Mesenchymal stem cell (in vitro differentiated cells and primary cell): ENCODE results near the gene SUGCT.

Experiments
- DNase-seq: peaks from one replicate; pipeline ENCODE4 v3.0.0-alpha.2; 2013
- H2AFZ ChIP-seq: one replicate; pipeline ENCODE4 v1.6.1; 2013; ENCODE audit warnings: low read depth, mild to moderate bottlenecking, control low read depth, inconsistent platforms, low read length, moderate library complexity
- H2AK5ac ChIP-seq: 2 replicates; pipeline ENCODE4 v1.6.1; 2013; ENCODE audit warnings: low read length, moderate library complexity, mild to moderate bottlenecking, inconsistent platforms; ENCODE audit not compliant: severe bottlenecking
- H2BK120ac ChIP-seq: one replicate; pipeline ENCODE4 v1.6.1; 2013; ENCODE audit warnings: low read depth, mild to moderate bottlenecking, inconsistent platforms, low read length, moderate library complexity
- H2BK12ac ChIP-seq, 2 experiments: one replicate each; pipeline ENCODE4 v1.6.1; 2013; ENCODE audit warnings: inconsistent platforms in 2 of 2, low read length in 2 of 2, mild to moderate bottlenecking in 2 of 2, moderate library complexity in 2 of 2, control low read depth in 1 of 2
- H2BK15ac ChIP-seq: one replicate; pipeline ENCODE4 v1.6.1; 2013; ENCODE audit warnings: mild to moderate bottlenecking, low read depth, inconsistent platforms; ENCODE audit not compliant: poor library complexity, severe bottlenecking
- H2BK5ac ChIP-seq: 2 replicates; pipeline ENCODE4 v1.6.1; 2013; ENCODE audit warnings: low read depth, mild to moderate bottlenecking, low read length, control low read depth, inconsistent platforms; ENCODE audit not compliant: poor library complexity, severe bottlenecking
- H3K14ac ChIP-seq, 2 experiments: one replicate each; pipeline ENCODE4 v1.6.1; 2013; ENCODE audit warnings: inconsistent platforms in 2 of 2, low read length in 2 of 2, control low read depth in 1 of 2, mild to moderate bottlenecking in 1 of 2, moderate library complexity in 1 of 2
- H3K18ac ChIP-seq, 2 experiments: one replicate each; pipeline ENCODE4 v1.6.1; 2013; ENCODE audit warnings: inconsistent platforms in 2 of 2, low read length in 2 of 2, control low read depth in 1 of 2, low read depth in 1 of 2, mild to moderate bottlenecking in 1 of 2
- H3K23ac ChIP-seq, 2 experiments: one replicate each; pipeline ENCODE4 v1.6.1; 2013; ENCODE audit warnings: inconsistent platforms in 2 of 2, low read length in 2 of 2, mild to moderate bottlenecking in 2 of 2, moderate library complexity in 2 of 2, control low read depth in 1 of 2
- H3K27ac ChIP-seq: 2 replicates; pipeline ENCODE4 v1.5.1; 2013; ENCODE audit warnings: mild to moderate bottlenecking, moderate library complexity, low read length, control low read depth, inconsistent platforms; ENCODE audit not compliant: poor library complexity, severe bottlenecking
- H3K27me3 ChIP-seq, 2 experiments: 2 replicates each; pipeline versions ENCODE4 v1.6.1 to v1.7.0; 2013; ENCODE audit warnings: low read length in 2 of 2, mild to moderate bottlenecking in 2 of 2, moderate library complexity in 2 of 2, control low read depth in 1 of 2, inconsistent platforms in 1 of 2; ENCODE audit not compliant: control insufficient read depth in 1 of 2, insufficient read depth in 1 of 2
- H3K36me3 ChIP-seq, 2 experiments: 2 replicates each; pipeline versions ENCODE4 v1.6.1 to v1.7.0; 2013; ENCODE audit warnings: low read length in 2 of 2, control low read depth in 1 of 2, inconsistent platforms in 1 of 2, low read depth in 1 of 2, mild to moderate bottlenecking in 1 of 2; ENCODE audit not compliant: insufficient read depth in 2 of 2, control insufficient read depth in 1 of 2
- H3K4ac ChIP-seq, 2 experiments: one replicate each; pipeline ENCODE4 v1.6.1; 2013; ENCODE audit warnings: inconsistent platforms in 2 of 2, low read length in 2 of 2, mild to moderate bottlenecking in 2 of 2, moderate library complexity in 2 of 2, control low read depth in 1 of 2, low read depth in 1 of 2
- H3K4me1 ChIP-seq: 2 replicates; pipeline ENCODE4 v1.6.1; 2013; ENCODE audit warnings: low read depth, low read length, control low read depth; ENCODE audit not compliant: control insufficient read depth, insufficient read depth
- H3K4me2 ChIP-seq: 2 replicates; pipeline ENCODE4 v1.6.1; 2013; ENCODE audit warnings: low read length, mild to moderate bottlenecking, inconsistent platforms; ENCODE audit not compliant: poor library complexity, severe bottlenecking
- H3K4me3 ChIP-seq, 2 experiments: 2 replicates each; pipeline versions ENCODE4 v1.5.1 to v1.7.0; 2013; ENCODE audit warnings: low read length in 2 of 2, mild to moderate bottlenecking in 2 of 2, control low read depth in 1 of 2, low read depth in 1 of 2; ENCODE audit not compliant: insufficient read depth in 1 of 2
- H3K79me1 ChIP-seq: replicated peaks from 2 replicates; pipeline ENCODE4 v1.6.1; 2013; ENCODE audit warnings: mild to moderate bottlenecking, control low read depth, low read length, inconsistent platforms; ENCODE audit not compliant: poor library complexity, severe bottlenecking
- H3K9ac ChIP-seq: 2 replicates; pipeline ENCODE4 v1.7.0; 2013; ENCODE audit warnings: mild to moderate bottlenecking, low read length, moderate library complexity
- H3K9me3 ChIP-seq: 2 replicates; pipeline ENCODE4 v1.7.0; 2013; ENCODE audit warnings: mild to moderate bottlenecking, low read length; ENCODE audit not compliant: control insufficient read depth
- H4K8ac ChIP-seq: one replicate; pipeline ENCODE4 v1.6.1; 2013; ENCODE audit warnings: inconsistent platforms, mild to moderate bottlenecking, low read length, moderate library complexity
- H4K91ac ChIP-seq: one replicate; pipeline ENCODE4 v1.6.1; 2013; ENCODE audit warnings: mild to moderate bottlenecking, low read length, inconsistent platforms
- WGBS: methylation state at CpG from one replicate; pipeline ENCODE4 v1.1.7; 2013; ENCODE audit warnings: mixed read lengths; 5-methylcytosine and 5-hydroxymethylcytosine counted together

The SUGCT gene

GRCh38 chr7:40655426-40655825 lies 520.6 kb downstream of the SUGCT start:
- no peak overlapping the region for H2AFZ ChIP-seq
- H3K9me3 ChIP-seq = no peaks in the 10 kb centered on the region
- H3K36me3 ChIP-seq = no peaks in the 10 kb centered on the region
- no peak overlapping the region for H4K91ac ChIP-seq
- H3K4ac ChIP-seq = no peak overlapping the region
- no peak overlapping the region for H3K18ac ChIP-seq
- H3K23ac ChIP-seq = no peak overlapping the region
- no peak overlapping the region for H2AK5ac ChIP-seq
- H3K14ac ChIP-seq = no peak overlapping the region
- no peak overlapping the region for H4K8ac ChIP-seq
- H3K4me2 ChIP-seq = no peak overlapping the region
- no peak overlapping the region for H2BK120ac ChIP-seq
- no peak overlapping the region for H2BK5ac ChIP-seq
- H3K79me1 ChIP-seq = no peaks in the 10 kb centered on the region
- no peak overlapping the region for H3K9ac ChIP-seq
- no peak overlapping the region for H3K4me3 ChIP-seq
- no peak overlapping the region for H3K27ac ChIP-seq
- no peaks in the 10 kb centered on the region for H3K27me3 ChIP-seq
- H3K4me1 ChIP-seq = no peaks in the 10 kb centered on the region
- H2BK12ac ChIP-seq = no peak overlapping the region
- no peak overlapping the region for H2BK15ac ChIP-seq
- 88% methylated on average over 1 of the region's 1 CpG for WGBS
- no peak for DNase-seq

GRCh38 chr7:40656349-40656748 lies 521.5 kb downstream of the SUGCT start:
- 96% methylated on average over 1 of the region's 2 CpGs for WGBS
- no peak overlapping the region for H3K27ac ChIP-seq

GRCh38 chr7:40658729-40659128 lies 523.9 kb downstream of the SUGCT start:
- H2BK120ac ChIP-seq = no peak overlapping the region
- H3K27ac ChIP-seq = no peak overlapping the region
- WGBS = 81% methylated on average over 2 of the region's 2 CpGs

More at GRCh38 chr7:40656349-40656748, 521.5 kb downstream of the SUGCT start:
- no peak overlapping the region for H2AK5ac ChIP-seq
- H3K4me2 ChIP-seq = no peak overlapping the region
- no peaks in the 10 kb centered on the region for H3K4me1 ChIP-seq
- no peak overlapping the region for H4K91ac ChIP-seq
- no peak overlapping the region for H2BK120ac ChIP-seq
- no peaks in the 10 kb centered on the region for H3K36me3 ChIP-seq
- no peak overlapping the region for H3K14ac ChIP-seq
- no peak overlapping the region for H2BK15ac ChIP-seq
- no peaks in the 10 kb centered on the region for H3K9me3 ChIP-seq
- no peak overlapping the region for H3K4ac ChIP-seq
- no peak for DNase-seq
- no peaks in the 10 kb centered on the region for H3K79me1 ChIP-seq
- H2AFZ ChIP-seq = no peak overlapping the region
- H3K4me3 ChIP-seq = no peak overlapping the region
- H4K8ac ChIP-seq = no peak overlapping the region
- H2BK12ac ChIP-seq = no peak overlapping the region
- no peak overlapping the region for H3K23ac ChIP-seq
- no peak overlapping the region for H3K9ac ChIP-seq
- no peak overlapping the region for H3K18ac ChIP-seq
- H3K27me3 ChIP-seq = no peaks in the 10 kb centered on the region
- no peak overlapping the region for H2BK5ac ChIP-seq

GRCh38 chr7:40659231-40659630 lies 524.4 kb downstream of the SUGCT start:
- no peak overlapping the region for H2BK12ac ChIP-seq
- H2BK120ac ChIP-seq = no peak overlapping the region
- no peak overlapping the region for H3K14ac ChIP-seq
- no peak overlapping the region for H3K4me3 ChIP-seq
- no peak for DNase-seq
- no peaks in the 10 kb centered on the region for H3K79me1 ChIP-seq
- no peak overlapping the region for H3K18ac ChIP-seq
- H3K27ac ChIP-seq = no peak overlapping the region
- H3K4me2 ChIP-seq = no peak overlapping the region
- H3K9me3 ChIP-seq = no peaks in the 10 kb centered on the region
- H4K8ac ChIP-seq = no peak overlapping the region
- H3K23ac ChIP-seq = no peak overlapping the region
- no peak overlapping the region for H2BK15ac ChIP-seq
- 86% methylated on average over 2 of the region's 2 CpGs for WGBS
- no peak overlapping the region for H4K91ac ChIP-seq
- no peak overlapping the region for H2AK5ac ChIP-seq
- no peaks in the 10 kb centered on the region for H3K4me1 ChIP-seq
- H3K27me3 ChIP-seq = no peaks in the 10 kb centered on the region
- peak overlapping the region; percentile 44 for H3K9ac ChIP-seq
- H3K4ac ChIP-seq = no peak overlapping the region
- no peak overlapping the region for H2BK5ac ChIP-seq
- no peak overlapping the region for H2AFZ ChIP-seq
- no peaks in the 10 kb centered on the region for H3K36me3 ChIP-seq

More at GRCh38 chr7:40658729-40659128, 523.9 kb downstream of the SUGCT start:
- H2AK5ac ChIP-seq = no peak overlapping the region
- H3K4ac ChIP-seq = no peak overlapping the region
- no peaks in the 10 kb centered on the region for H3K27me3 ChIP-seq
- H3K79me1 ChIP-seq = no peaks in the 10 kb centered on the region
- peak overlapping the region; percentile 46 for H3K9ac ChIP-seq
- H2BK5ac ChIP-seq = no peak overlapping the region
- H2AFZ ChIP-seq = no peak overlapping the region
- H3K4me3 ChIP-seq = no peak overlapping the region
- H3K4me2 ChIP-seq = no peak overlapping the region
- H3K4me1 ChIP-seq = no peaks in the 10 kb centered on the region
- no peaks in the 10 kb centered on the region for H3K9me3 ChIP-seq
- no peak overlapping the region for H2BK12ac ChIP-seq
- no peak overlapping the region for H3K18ac ChIP-seq
- DNase-seq = peak; percentile 43
- no peaks in the 10 kb centered on the region for H3K36me3 ChIP-seq
- no peak overlapping the region for H3K23ac ChIP-seq
- no peak overlapping the region for H3K14ac ChIP-seq
- H4K91ac ChIP-seq = no peak overlapping the region
- no peak overlapping the region for H2BK15ac ChIP-seq
- H4K8ac ChIP-seq = no peak overlapping the region
